NCI-H1417 (cell line): ENCODE data around the gene MPV17L.
"Not testable (repeated sequence)": the region's sequence is repeated elsewhere in the genome, so short reads cannot be mapped to it uniquely, and the experiment has no call there.

Experiments
- DNase-seq, 3 experiments: peaks; one replicate each; lab custom pipeline; 2025; lab: John Stamatoyannopoulos, UW

The MPV17L gene

DNA sequence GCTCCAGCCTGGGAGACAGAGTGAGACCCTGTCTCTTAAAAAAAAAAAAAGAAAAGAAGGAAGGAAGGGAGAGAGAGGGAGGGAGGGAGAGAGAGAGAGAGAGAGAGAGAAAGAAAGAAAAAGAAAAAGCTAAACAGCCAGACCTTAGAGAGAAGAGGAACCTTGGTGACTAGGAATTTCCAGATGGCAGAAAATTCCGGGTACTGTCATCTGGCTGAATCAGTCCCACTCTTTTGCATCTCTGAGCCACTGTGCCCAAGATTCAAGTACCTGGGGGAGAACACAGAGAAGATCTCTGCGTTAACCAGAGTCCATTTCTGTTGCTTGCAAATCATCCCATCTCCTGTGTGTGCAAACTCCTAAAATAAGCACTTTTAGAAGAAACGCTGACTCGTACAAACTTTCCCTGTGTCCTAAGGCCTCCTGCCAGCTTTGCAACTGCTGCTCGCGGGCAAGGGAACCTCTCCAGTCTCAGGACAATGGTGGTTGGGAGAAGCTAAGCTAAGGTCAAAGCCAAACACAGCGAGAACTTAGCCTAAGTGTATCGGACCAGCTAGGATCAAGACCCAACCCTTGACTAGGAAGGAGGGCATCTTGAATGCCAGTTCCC lies 56.8 kb downstream of the MPV17L start:
- no peak for DNase-seq

DNA sequence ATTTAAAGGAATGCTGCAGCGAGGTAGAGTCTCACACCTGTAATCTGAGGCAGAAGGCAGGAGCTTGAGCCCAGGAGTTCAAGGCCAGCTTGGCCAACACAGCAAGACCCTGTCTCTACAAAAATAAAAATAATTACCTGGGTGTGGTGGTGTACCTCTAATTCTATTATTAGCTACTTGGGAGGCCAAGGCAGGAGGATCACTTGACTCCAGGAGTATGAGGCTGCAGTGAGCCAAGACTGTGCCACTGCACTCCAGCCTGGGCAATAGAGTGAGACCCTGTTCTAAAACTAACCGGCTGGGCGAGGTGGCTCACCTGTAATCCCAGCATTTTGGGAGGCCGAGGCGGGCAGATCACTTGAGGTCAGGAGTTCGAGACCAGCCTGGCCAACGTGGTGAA lies 57.7 kb downstream of the MPV17L start:
- not testable (repeated sequence) for DNase-seq

DNA sequence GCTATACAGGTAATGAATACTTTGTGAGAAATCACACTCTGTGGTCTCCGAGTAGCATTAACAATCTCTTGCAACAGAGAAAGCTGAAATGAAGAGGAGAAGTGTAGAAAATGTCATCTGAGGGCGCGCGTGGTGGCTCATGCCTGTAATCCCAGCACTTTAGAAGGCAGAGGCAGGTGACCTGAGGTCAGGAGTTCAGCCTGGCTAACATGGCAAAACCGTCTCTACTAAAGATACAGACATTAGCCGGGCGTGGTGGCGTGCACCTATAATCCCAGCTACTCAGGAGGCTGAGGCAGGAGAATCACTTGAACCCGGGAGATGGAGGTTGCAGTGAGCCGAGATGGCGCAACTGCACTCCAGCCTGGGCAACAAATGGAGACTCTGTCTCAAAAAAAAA lies 59.4 kb downstream of the MPV17L start:
- not testable (repeated sequence) for DNase-seq

DNA sequence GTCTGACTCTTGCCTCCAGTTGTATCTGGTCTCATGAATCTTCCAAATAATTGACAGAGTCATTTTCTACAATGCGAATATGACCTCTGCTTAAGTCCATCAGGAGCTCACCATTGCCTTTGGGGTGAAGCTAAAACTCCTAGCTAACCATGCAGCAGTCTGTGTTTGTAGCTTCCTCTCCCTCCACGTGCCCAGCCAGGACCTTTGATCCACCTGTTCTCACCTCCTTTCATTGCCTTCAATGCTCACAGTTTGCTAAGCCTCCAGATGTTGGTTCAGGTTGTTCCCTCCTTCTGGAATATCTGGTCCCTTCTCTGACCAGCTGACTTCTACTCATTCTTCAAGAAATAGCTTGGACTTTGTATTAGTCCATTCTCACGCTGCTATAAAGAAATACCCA lies 61.8 kb downstream of the MPV17L start:
- DNase-seq, result no peak

DNA sequence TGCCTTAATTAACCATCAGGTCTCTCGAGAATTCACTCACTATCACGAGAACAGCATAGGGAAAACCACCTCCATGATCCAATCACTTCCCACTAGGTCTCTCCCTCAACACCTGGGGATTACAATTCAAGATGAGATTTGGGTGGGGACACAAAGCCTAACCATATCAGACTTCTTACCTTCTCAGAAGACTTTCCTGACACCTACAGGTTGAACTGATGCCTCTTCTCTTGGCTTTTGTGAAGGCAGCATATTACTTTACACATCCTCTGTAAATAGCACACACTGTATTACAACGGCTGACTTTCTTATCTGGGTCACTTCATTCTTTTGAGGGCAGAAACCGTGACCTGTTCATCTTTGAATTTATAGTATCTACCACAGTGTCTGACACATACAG lies 62.4 kb downstream of the MPV17L start:
- DNase-seq, result no peak

DNA sequence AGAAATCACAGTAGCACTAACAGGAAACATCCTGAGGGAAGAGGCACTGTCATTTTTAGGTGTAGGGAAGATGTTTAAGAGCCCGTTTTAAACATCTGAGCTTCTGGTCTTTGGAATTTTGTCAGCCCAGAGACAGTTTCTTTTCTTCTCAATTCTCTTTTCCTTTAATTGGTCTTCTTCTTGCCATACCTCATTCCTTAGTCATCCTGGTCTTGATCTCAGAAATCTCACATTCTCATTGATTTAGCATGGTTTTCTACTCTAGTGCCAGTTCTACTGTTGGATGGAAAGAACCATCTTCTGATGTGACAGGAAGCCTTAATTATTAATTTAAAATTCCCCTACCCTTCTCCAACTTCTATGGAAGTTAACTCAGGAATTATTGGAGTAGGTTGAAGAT lies 64.2 kb downstream of the MPV17L start:
- DNase-seq, result no peak

DNA sequence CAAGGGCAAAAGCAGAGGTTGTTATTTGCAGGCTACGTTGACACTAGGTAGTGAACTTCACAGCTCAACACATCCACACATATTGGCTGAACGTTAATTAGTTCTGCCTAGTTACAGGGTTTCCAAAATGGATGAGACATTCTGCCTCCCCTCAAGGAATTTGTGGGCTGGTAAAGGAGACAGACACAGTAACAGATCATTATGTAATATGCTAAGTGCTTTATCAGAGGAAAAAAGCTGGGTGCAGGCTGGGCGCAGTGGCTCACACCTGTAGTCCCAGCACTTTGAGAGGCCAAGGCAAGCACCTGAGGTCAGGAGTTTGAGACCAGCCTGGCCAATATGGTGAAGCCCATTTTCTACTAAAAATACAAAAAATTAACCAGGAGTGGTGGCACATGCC lies 65.0 kb downstream of the MPV17L start:
- no peak for DNase-seq

DNA sequence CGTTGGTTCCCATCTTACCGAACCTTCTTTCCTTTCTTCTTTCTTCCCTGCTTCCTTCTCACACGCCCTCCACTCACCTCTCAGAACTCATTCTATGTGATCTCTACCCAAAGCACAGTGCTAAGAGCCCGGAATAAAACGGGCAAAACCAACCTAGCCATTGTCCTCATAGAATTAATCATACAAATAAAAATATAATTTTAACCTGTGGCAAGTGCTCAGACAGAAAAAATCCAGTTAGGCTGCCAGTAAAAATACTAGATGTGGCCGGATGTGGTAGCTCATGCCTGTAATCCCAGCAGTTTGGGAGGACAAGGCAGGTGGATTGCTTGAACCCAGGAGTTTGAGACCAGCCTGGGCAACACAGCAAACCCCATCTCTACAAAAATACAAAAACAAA lies 65.8 kb downstream of the MPV17L start:
- no peak for DNase-seq
